Ishikawa (cell line): ENCODE data around the gene NHLRC2.

ENCODE experiments used
- CEBPB ChIP-seq: IDR thresholded peaks from 2 replicates; pipeline ENCODE4 v1.6.1; 2012
- CREB1 ChIP-seq: IDR thresholded peaks from 2 replicates; pipeline ENCODE4 v1.6.1; 2012; ENCODE audit warnings: low read depth
- EP300 ChIP-seq: IDR thresholded peaks from 2 replicates; pipeline ENCODE4 v1.6.1; 2012; ENCODE audit warnings: borderline replicate concordance
- FOXM1 ChIP-seq: IDR thresholded peaks from 2 replicates; pipeline ENCODE4 v1.6.1; 2012; ENCODE audit warnings: low read depth, borderline replicate concordance
- MAX ChIP-seq: IDR thresholded peaks from 2 replicates; pipeline ENCODE4 v1.6.1; 2012
- RAD21 ChIP-seq: IDR thresholded peaks from 2 replicates; pipeline ENCODE4 v1.6.1; 2012; ENCODE audit warnings: low read depth
- REST ChIP-seq: IDR thresholded peaks from 2 replicates; pipeline ENCODE4 v1.6.1; 2012; ENCODE audit warnings: low read depth, mild to moderate bottlenecking
- TAF1 ChIP-seq: IDR thresholded peaks from 2 replicates; pipeline ENCODE4 v1.6.1; 2012; ENCODE audit warnings: low read depth, mild to moderate bottlenecking
- TEAD4 ChIP-seq: IDR thresholded peaks from 2 replicates; pipeline ENCODE4 v1.6.1; 2012
- USF1 ChIP-seq: IDR thresholded peaks from 2 replicates; pipeline ENCODE4 v1.6.1; 2012
- YY1 ChIP-seq: IDR thresholded peaks from 2 replicates; pipeline ENCODE4 v1.6.1; 2012; ENCODE audit warnings: low read depth

GRCh38 chr10:113867904-113868303 is 13.4 kb downstream of the NHLRC2 start:
- TF ChIP-seq CEBPB (no peak), EP300 (no peak), MAX (no peak), USF1 (no peak), CREB1 (no peak), TAF1 (no peak), REST (no peak), YY1 (no peak), RAD21 (no peak), TEAD4 (no peak), FOXM1 (no peak)
